ENCODE measurements around the gene MAVS. TPM values are rescaled to one million over a fixed set of nuclear protein-coding genes. Genes with fewer than 3 reads are reported as not detected.

The MAVS gene
- total and polyA plus RNA-seq, 9 of the 15 experiments (the other 6 are each of a cell fraction or from before 2014, with no cell fraction given) = 1.6 to 22.0 (median 11.3) TPM

GRCh38 chr20:3871550-3872265 lies 25.1 kb downstream of the MAVS start:
- Histone ChIP-seq H3K4me2 (ENCODE audit: insufficient read depth, low read length) (no peak overlapping the region), H3K4me3 (no peak overlapping the region), H3K36me3 (ENCODE audit: control insufficient read depth, insufficient read depth, low read length) (peaks cover 16% of the 10 kb centered on the region; the same call in 1 of the 3 replicates), H3K79me2 (ENCODE audit: control insufficient read depth, insufficient read depth, low read length) (no peaks in the 10 kb centered on the region), H3K4me1 (replicated peaks in 1 of 2; ENCODE audit: control insufficient read depth in 2 of 2, insufficient read depth in 2 of 2, low read length in 2 of 2) (no peaks in the 10 kb centered on the region; a peak in 2 of 5 replicates), H3K27ac (ENCODE audit: extremely low read depth, low read depth, low read length) (no peak overlapping the region), H3K9me3 (replicated peaks; ENCODE audit: control insufficient read depth, insufficient read depth, low read depth, low read length) (no peaks in the 10 kb centered on the region), H4K20me1 (replicated peaks; ENCODE audit: control insufficient read depth, insufficient read depth, low read length) (no peaks in the 10 kb centered on the region), H3K9me1 (ENCODE audit: control insufficient read depth, insufficient read depth, low read length) (no peaks in the 10 kb centered on the region), H2AFZ (ENCODE audit: low read depth, low read length) (no peak overlapping the region), H3K27me3 (ENCODE audit: control insufficient read depth in 2 of 2, insufficient read depth in 2 of 2, low read length in 2 of 2) (no peaks in the 10 kb centered on the region), H3K9ac (ENCODE audit: insufficient read depth in 1 of 2, low read depth in 2 of 2, low read length in 2 of 2) (no peak overlapping the region)
- WGBS (ENCODE audit: insufficient coverage, low coverage, missing lambda C conversion rate) = 81% methylated on average over 4 of the region's 4 CpGs
- CTCF ChIA-PET (ENCODE audit: low intra/inter-chr PET ratio) = no interaction called here
- ATAC-seq (no peak), DNase-seq (ENCODE audit: extremely low read depth in 1 of 4, low spot score in 3 of 4) (peak in 2 of 4 experiments; percentile 24 to 30), FAIRE-seq (no peak)
- in situ Hi-C loops (cut with MboI) (no loop called here), intact Hi-C loops (cut with micrococcal nuclease) (no loop called here)
- POLR2A ChIA-PET = interaction anchor here (0.6 to 1.4 kb wide), 4 partner anchors 8 to 179 kb away, joined by 3 to 4 read pairs (median 4); no protein-coding TSS in a partner anchor
- no peak for TF ChIP-seq RBM17 (IDR thresholded peaks at IDR 0.05; ENCODE audit: borderline replicate concordance, low read depth, low read length)
- no peak for TF ChIP-seq DEAF1 (CRISPR knock-in tag; IDR thresholded peaks at IDR 0.05)
- TF ChIP-seq RFX1 (IDR thresholded peaks at IDR 0.05) = peak; percentile 28; the same call in 1 of the 2 replicates
- TF ChIP-seq SMAD2 (IDR thresholded peaks at IDR 0.05; ENCODE audit: low read depth, low read length) = no peak
- TF ChIP-seq ARID2 (IDR thresholded peaks at IDR 0.05) = no peak
- no TSS peak for BruUV-seq (replicated peaks)
